HUDEP-2 (cell line): ENCODE results near the gene SLC39A1.
"Not testable (repeated sequence)": the region's sequence is repeated elsewhere in the genome, so short reads cannot be mapped to it uniquely, and the experiment has no call there.

Experiments
- DNase-seq, 76 experiments: peaks; one replicate each; lab custom pipeline; 2025; ENCODE audit not compliant: unreplicated experiment in 76 of 76; lab: John Stamatoyannopoulos, UW

SLC39A1 gene

GRCh38 chr1:153933430-153933829, 29.9 kb downstream of the SLC39A1 start:
- no peak for DNase-seq

- no peak for DNase-seq
These were observed 30.9 kb downstream of the SLC39A1 start for GRCh38 chr1:153932156-153933131.

DNA sequence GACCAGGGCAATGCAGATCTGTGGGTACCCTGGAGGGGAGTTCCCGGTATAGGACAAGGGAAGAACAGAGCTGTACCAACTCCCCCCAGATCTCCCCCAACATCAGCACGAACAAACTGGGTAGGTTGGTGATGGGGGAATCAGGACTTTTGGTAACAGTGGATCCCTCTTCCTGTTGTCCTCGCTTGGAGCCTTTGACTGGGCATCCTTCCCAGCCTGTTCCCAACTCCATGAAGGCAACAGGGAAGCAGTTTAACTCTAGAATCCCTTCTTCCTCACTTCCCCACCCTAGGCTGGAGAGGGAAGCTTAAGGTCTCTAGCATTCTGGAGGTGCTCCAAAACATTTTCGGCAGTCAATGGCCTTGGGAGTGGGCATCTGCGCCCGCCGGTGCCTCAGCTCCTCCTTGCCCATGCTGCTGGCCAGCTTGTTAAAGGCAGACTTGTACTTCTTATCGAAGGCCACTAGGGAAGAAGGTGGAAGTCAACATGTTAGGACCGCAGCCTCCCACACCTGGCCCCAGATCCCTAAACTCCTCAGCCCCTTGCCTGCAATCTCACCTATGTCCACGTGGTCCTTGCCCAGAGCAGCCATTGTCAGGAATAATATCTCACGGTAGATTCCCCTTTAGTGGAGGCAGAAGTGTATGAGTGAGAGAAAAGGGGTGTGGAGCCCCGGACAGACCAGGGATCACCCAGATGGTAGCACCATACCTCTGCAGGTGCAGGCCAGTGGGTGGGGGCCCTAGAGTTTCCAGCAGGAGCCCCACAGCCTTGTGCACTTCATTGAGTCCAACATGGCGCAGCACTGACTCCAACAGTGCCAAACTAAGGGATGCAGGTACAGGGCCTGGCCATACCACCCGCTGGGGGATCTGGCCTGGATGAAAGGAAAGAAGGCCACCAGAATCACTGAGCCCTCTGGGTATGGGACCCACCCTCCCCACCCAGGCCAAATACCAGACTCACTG, 33.1 kb downstream of the SLC39A1 start:
- DNase-seq, result no peak

GRCh38 chr1:153929426-153929825, 33.9 kb downstream of the SLC39A1 start:
- DNase-seq, result no peak

DNA sequence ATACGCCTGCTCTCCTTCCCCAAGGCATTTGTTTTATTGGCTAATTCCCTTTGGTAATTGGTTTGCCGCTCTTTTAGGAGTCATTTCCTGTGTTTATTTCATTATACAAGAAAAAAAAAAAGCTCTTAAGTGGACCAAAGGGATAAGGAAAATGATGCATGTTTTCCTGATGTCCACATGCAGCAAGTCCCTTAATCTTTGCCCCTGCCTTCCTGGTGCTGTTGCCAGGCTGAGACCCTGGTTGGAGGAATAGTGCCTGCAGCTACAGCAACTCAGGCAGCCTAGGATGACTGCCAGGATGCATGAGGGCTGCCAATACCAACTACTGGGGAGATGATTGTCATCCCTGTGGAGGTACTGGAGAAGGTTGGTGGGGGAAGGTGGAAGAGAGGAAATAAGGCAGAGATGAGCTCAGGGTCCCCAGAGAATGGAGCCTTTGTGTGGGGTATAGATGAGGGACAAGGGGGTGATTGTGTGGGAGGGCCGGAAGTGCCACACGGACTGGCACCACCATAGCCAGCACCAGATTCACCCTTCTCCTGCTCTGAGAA, 34.5 kb downstream of the SLC39A1 start:
- DNase-seq, result no peak

- no peak for DNase-seq
These were observed 35.1 kb downstream of the SLC39A1 start for GRCh38 chr1:153928245-153928644.

DNA sequence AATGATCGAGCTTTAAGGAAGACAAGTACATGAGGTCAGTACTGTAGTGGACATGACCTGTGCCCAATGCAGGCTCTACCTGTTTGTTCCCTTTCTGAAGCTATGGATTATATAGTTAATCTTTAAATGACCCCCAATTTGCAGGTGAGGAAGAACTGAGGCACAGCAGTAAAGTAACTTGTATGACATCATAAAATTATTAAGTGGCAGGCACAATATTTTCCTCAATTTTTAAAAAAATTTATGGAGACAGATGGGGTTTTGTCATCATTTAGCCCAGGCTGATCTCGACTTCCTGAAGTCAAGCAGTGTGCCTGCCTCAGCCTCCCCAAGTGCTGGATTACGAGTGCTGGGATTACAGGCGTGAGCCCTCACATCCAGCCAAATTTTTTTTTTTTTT, 36.9 kb downstream of the SLC39A1 start:
- no peak for DNase-seq

DNA sequence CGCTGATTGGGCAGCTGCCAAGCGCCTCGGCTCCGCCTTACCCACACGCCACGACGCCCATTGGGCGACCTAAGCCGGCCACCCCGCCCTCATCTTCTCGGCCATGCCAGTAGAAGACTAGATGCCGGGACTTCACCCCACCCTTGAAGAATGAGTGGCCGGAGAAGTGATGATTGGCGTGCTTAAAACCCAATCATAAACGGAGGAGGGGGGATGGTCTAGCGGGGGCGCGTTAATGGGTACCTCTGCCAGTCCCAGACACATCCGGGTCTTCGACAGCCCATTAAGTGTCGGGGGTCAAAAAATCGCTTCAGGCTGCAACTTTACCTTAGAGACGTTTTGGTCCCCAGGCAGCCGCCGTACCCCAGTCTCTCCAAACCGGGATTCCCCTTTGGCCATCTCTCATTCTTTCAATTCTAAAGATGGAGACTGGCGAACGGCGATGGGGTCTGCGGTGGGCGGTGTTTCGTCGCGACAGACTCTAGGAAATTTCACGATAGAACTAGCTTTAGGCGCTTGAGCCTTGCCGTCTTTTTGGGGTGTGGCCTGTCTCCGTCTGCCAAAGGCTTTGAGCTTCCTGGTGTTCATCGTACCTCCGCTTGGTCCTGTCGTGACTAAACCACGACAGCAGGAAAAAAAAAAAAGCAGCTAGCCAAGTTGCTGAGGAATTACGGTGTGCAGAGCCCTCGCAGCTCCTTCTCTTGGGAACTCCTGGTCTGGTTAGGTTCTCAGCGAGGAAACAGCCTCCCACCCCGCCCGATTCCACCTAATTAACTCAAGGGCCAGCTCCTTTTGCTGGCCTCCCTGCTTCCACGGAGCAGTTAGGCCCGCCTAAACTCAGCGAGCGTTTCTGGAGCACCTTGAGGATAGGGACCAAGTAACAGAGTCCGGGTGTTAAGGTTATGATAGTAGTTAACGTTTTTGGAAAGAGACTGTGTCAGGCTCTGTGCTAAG, 40.1 kb downstream of the SLC39A1 start, which contains the start of gene GATAD2B:
Gene GATAD2B (minus strand): TSS at position 1 of the 954 bp plus-strand sequence. CDS start 94,625 bp downstream, outside the sequence.
- peak in 75 of 76 experiments; percentile 90 to 100 (median 99) for DNase-seq

GRCh38 chr1:153922076-153922971, 41.0 kb downstream of the SLC39A1 start:
- DNase-seq, result peak in 54 of 76 experiments; percentile 19 to 83 (median 66)

DNA sequence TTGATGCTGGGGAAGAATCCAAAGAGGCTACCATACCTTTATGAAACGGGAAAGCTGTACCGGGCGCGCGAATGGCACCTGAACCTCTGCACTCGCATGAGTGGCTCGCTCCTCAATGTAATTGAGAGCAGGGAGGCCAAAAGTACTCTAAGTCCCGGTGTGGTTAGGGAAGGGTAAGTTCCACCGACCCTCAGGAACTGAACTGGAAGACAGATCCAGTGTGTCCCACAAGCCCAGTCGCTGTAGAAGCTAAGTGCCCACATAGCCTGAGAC, 41.6 kb downstream of the SLC39A1 start:
- DNase-seq, result peak in 1 of 76 experiments; percentile 19

- DNase-seq, result no peak
These were observed 42.1 kb downstream of the SLC39A1 start for GRCh38 chr1:153921080-153921802.

- DNase-seq, result peak in 19 of 76 experiments; percentile 6 to 47 (median 22)
These were observed 43.2 kb downstream of the SLC39A1 start for GRCh38 chr1:153919876-153920852.

- DNase-seq, result no peak
These were observed 47.0 kb downstream of the SLC39A1 start for GRCh38 chr1:153916297-153916696.

DNA sequence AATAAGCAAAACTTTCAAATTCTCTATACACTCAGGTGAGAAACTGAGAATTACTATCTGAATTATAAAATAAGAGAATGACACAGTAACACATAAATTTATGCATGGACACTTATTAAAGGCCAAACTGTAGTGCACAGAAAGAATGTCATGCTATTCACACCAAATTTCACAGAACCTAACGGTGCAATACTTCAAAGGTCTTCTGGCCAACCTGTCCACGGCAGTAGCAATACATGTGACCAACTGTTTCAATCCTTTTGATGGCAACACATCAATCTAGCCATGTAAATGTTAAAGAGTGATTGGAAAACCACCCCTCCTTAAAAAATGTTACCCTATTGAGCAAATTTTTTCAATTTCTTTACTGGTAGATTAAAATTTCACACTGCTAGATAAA, 51.0 kb downstream of the SLC39A1 start:
- DNase-seq, result no peak

DNA sequence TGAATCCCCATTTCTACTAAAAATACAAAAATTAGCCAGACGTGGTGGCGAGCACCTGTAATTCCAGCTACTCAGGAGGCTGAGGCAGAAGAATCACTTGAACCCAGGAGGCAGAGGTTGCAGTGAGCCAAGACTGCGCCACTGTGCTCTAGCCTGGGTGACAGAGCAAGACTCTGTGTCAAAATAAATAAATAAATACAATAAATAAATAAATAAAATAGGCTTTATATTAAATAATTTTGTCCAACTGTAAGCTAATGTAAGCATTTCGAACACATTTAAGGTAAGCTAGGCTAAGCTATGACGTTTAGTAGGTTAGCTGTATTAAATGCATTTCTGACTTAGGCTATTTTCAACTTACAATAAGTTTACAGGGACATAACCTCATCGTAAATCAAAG, 52.8 kb downstream of the SLC39A1 start:
- DNase-seq, result not testable (repeated sequence)
